ENCODE data around the gene PDCL2. TPM values are rescaled to one million over a fixed set of nuclear protein-coding genes. Genes with fewer than 3 reads are reported as not detected.
"Not testable (repeated sequence)": the region's sequence is repeated elsewhere in the genome, so short reads cannot be mapped to it uniquely, and the experiment has no call there.

The PDCL2 gene
- not detected for total RNA-seq

GRCh38 chr4:55592014-55592413 is at the start of gene PDCL2:
Gene PDCL2, minus strand, starts transcription at chr4:55592245. Its CDS starts 136 bp downstream, at chr4:55592109.
- DNase-seq, result no peak

GRCh38 chr4:55637272-55637820 is 45.3 kb upstream of the PDCL2 start:
- no peak for DNase-seq

GRCh38 chr4:55636656-55636999 is 44.6 kb upstream of the PDCL2 start:
- peak; percentile 9 for DNase-seq

- no peak for DNase-seq
Measured at GRCh38 chr4:55635741-55636655, 44.0 kb upstream of the PDCL2 start, which contains the start of gene NMU. Gene NMU, minus strand, starts transcription at chr4:55636298. Its CDS starts 106 bp downstream, at chr4:55636192.

GRCh38 chr4:55635282-55635681 is 43.2 kb upstream of the PDCL2 start:
- no peak for DNase-seq

GRCh38 chr4:55634417-55635128 is 42.5 kb upstream of the PDCL2 start:
- DNase-seq, result no peak

GRCh38 chr4:55633903-55634302 is 41.9 kb upstream of the PDCL2 start:
- DNase-seq, result no peak

GRCh38 chr4:55625835-55626234 is 33.8 kb upstream of the PDCL2 start:
- DNase-seq, result no peak

- not testable (repeated sequence) for DNase-seq
Measured at GRCh38 chr4:55624063-55624462, 32.0 kb upstream of the PDCL2 start.

GRCh38 chr4:55618546-55619143 is 26.6 kb upstream of the PDCL2 start:
- no peak for DNase-seq

GRCh38 chr4:55617587-55618197 is 25.6 kb upstream of the PDCL2 start:
- DNase-seq, result no peak

- DNase-seq, result no peak
Measured at GRCh38 chr4:55615008-55615407, 23.0 kb upstream of the PDCL2 start.

- DNase-seq, result no peak
Measured at GRCh38 chr4:55613621-55614020, 21.6 kb upstream of the PDCL2 start.

GRCh38 chr4:55612341-55612740 is 20.3 kb upstream of the PDCL2 start:
- DNase-seq, result no peak

GRCh38 chr4:55611358-55612059 is 19.5 kb upstream of the PDCL2 start:
- DNase-seq, result no peak

GRCh38 chr4:55610381-55610780 is 18.3 kb upstream of the PDCL2 start:
- no peak for DNase-seq

GRCh38 chr4:55609393-55609866 is 17.4 kb upstream of the PDCL2 start:
- no peak for DNase-seq

GRCh38 chr4:55608591-55608990 is 16.5 kb upstream of the PDCL2 start:
- DNase-seq, result no peak

- no peak for DNase-seq
Measured at GRCh38 chr4:55604996-55605395, 13.0 kb upstream of the PDCL2 start.

GRCh38 chr4:55600640-55601039 is 8.6 kb upstream of the PDCL2 start:
- DNase-seq, result no peak

- no peak for DNase-seq
Measured at GRCh38 chr4:55598641-55599040, 6.6 kb upstream of the PDCL2 start.

GRCh38 chr4:55588160-55588559 is 3.9 kb downstream of the PDCL2 start:
- no peak for DNase-seq

Measured in occipital lobe (tissue), 2 donors.